ENCODE results near the gene DCST1.

DCST1 gene

GRCh38 chr1:155030243-155030795 is 3.3 kb upstream of the DCST1 start:
- DNase-seq (ENCODE audit: insufficient read length, low spot score) (no peak), FAIRE-seq (no peak)
- no peak for TF ChIP-seq POU2F2 (IDR thresholded peaks at IDR 0.05; ENCODE audit: low read depth, low read length)

- FAIRE-seq (no peak), DNase-seq (ENCODE audit: insufficient read length, low spot score) (no peak)
- TF ChIP-seq PAX5 (IDR thresholded peaks at IDR 0.05; ENCODE audit: insufficient read depth, low read length, severe bottlenecking) (no peak), POLR2AphosphoS5 (IDR thresholded peaks at IDR 0.05; ENCODE audit: low read depth, low read length) (no peak), TAF1 (IDR thresholded peaks at IDR 0.05; ENCODE audit: low read depth, low read length) (no peak), POU2F2 (IDR thresholded peaks at IDR 0.05; ENCODE audit: low read depth, low read length) (no peak), POLR2A (IDR thresholded peaks at IDR 0.05; ENCODE audit: low read depth, low read length) (no peak), SPI1 (IDR thresholded peaks at IDR 0.05; ENCODE audit: low read depth, low read length) (no peak)
These were observed 2.7 kb upstream of the DCST1 start for GRCh38 chr1:155030899-155031298.

GRCh38 chr1:155032886-155033285 is 738 bp upstream of the DCST1 start:
- FAIRE-seq (no peak), DNase-seq (ENCODE audit: insufficient read length, low spot score) (no peak)
- TF ChIP-seq TAF1 (IDR thresholded peaks at IDR 0.05; ENCODE audit: low read depth, low read length) (no peak), SPI1 (IDR thresholded peaks at IDR 0.05; ENCODE audit: low read depth, low read length) (no peak), PAX5 (IDR thresholded peaks at IDR 0.05; ENCODE audit: insufficient read depth, low read length, severe bottlenecking) (no peak), POLR2A (IDR thresholded peaks at IDR 0.05; ENCODE audit: low read depth, low read length) (no peak), POU2F2 (IDR thresholded peaks at IDR 0.05; ENCODE audit: low read depth, low read length) (no peak), POLR2AphosphoS5 (IDR thresholded peaks at IDR 0.05; ENCODE audit: low read depth, low read length) (no peak)

DNA sequence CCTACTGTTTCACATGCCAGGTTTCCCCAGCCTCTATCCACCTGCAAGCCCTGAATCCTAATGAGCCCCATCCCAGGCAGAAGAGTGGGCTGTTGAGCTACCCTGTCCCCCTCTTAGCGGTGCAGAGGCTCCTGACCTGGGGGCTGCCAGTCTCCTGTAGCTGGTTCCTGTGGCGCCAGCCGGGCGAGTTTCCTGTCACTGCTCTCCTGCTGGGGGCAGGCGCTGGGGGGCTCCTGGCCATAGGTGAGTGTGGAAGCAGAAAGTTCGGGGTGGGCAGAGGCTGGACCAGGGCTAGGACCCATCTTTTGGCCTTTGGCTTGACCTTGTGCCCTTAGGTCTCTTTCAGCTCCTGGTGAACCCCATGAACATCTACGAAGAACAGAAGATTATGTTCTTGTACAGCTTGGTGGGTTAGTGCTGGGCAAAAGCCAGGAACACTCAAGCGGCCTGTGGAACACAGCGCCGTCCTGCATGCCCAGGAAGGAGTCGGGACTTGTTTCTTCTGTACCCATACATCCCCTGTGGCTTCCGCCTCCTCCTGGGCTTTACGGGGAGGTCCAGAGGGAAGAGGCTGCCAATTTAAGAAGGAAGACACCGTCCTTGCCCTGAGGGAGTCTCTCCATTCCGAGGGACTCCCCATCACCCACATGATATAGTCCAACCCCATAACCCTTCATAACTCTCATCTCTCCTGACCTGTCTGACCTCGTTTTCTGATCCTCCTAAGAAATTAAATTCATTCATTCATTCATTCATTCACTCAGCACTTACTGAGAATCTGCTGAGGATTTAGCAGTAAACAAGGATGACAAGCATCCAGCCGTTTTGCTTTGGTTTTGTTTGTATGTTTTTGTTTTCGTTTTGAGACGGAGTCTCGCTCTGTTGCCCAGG is 939 bp downstream of the DCST1 start:
- DNase-seq (ENCODE audit: insufficient read length, low spot score) (no peak), FAIRE-seq (no peak)
- TF ChIP-seq POU2F2 (IDR thresholded peaks at IDR 0.05; ENCODE audit: low read depth, low read length) (no peak), PAX5 (IDR thresholded peaks at IDR 0.05; ENCODE audit: insufficient read depth, low read length, severe bottlenecking) (no peak), TAF1 (IDR thresholded peaks at IDR 0.05; ENCODE audit: low read depth, low read length) (no peak), SPI1 (IDR thresholded peaks at IDR 0.05; ENCODE audit: low read depth, low read length) (no peak), POLR2A (IDR thresholded peaks at IDR 0.05; ENCODE audit: low read depth, low read length) (no peak), POLR2AphosphoS5 (IDR thresholded peaks at IDR 0.05; ENCODE audit: low read depth, low read length) (no peak)

DNA sequence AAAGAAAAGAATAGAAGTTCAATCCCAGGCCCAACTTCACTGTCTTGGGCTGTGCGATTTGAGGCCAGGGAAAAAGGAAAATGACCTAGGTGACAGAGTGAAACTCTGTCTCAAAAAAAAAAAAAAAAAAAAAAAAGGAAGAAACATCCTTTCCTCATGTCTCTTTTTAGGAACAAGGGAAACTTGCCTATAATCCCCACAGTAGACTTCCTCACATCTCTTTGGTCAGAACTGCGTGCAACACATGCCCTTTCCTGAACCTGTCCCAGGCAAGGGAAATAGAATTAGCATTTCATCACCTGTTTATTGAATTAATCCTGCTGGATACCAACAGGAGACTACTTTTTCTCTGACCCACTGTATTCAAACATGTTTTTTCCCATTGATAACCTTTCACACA is 2.3 kb downstream of the DCST1 start:
- no peak for DNase-seq (ENCODE audit: insufficient read length, low spot score)
- no peak for FAIRE-seq
- TF ChIP-seq PAX5 (IDR thresholded peaks at IDR 0.05; ENCODE audit: insufficient read depth, low read length, severe bottlenecking) = no peak

DNA sequence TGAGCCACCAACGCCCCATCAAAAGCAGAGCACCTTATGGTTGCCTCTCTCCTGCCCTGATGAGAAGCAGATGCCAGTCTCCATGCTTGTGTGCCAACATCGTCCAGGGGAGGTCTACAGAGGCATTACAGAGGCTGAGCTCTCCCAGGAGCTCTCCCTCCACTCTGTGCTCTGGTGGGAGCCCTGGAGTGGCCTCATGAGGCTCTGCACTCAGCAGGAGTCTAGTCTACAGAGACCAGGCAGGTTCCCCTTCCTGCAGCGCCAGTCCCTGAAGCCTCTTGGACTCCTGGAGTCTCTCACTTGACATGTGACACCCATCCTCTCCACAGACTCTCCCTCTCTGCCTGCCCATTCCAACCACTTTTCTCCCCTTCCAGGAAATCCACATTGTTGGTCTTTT is 3.4 kb downstream of the DCST1 start:
- FAIRE-seq (no peak), DNase-seq (ENCODE audit: insufficient read length, low spot score) (no peak)
- TF ChIP-seq SPI1 (IDR thresholded peaks at IDR 0.05; ENCODE audit: low read depth, low read length) (no peak), POU2F2 (IDR thresholded peaks at IDR 0.05; ENCODE audit: low read depth, low read length) (no peak), PAX5 (IDR thresholded peaks at IDR 0.05; ENCODE audit: insufficient read depth, low read length, severe bottlenecking) (no peak), TAF1 (IDR thresholded peaks at IDR 0.05; ENCODE audit: low read depth, low read length) (no peak), POLR2A (IDR thresholded peaks at IDR 0.05; ENCODE audit: low read depth, low read length) (no peak), POLR2AphosphoS5 (IDR thresholded peaks at IDR 0.05; ENCODE audit: low read depth, low read length) (no peak)

GRCh38 chr1:155037851-155038441 is 4.3 kb downstream of the DCST1 start:
- TF ChIP-seq POLR2A (IDR thresholded peaks at IDR 0.05; ENCODE audit: low read depth, low read length) (no peak), POU2F2 (IDR thresholded peaks at IDR 0.05; ENCODE audit: low read depth, low read length) (no peak), PAX5 (IDR thresholded peaks at IDR 0.05; ENCODE audit: insufficient read depth, low read length, severe bottlenecking) (no peak), TAF1 (IDR thresholded peaks at IDR 0.05; ENCODE audit: low read depth, low read length) (no peak), POLR2AphosphoS5 (IDR thresholded peaks at IDR 0.05; ENCODE audit: low read depth, low read length) (no peak), SPI1 (IDR thresholded peaks at IDR 0.05; ENCODE audit: low read depth, low read length) (no peak)
- DNase-seq (ENCODE audit: insufficient read length, low spot score) = no peak
- FAIRE-seq = no peak

- DNase-seq (ENCODE audit: insufficient read length, low spot score) (no peak), FAIRE-seq (no peak)
- TF ChIP-seq POU2F2 (IDR thresholded peaks at IDR 0.05; ENCODE audit: low read depth, low read length) = no peak
- TF ChIP-seq TAF1 (IDR thresholded peaks at IDR 0.05; ENCODE audit: low read depth, low read length) = no peak
- no peak for TF ChIP-seq SPI1 (IDR thresholded peaks at IDR 0.05; ENCODE audit: low read depth, low read length)
- no peak for TF ChIP-seq PAX5 (IDR thresholded peaks at IDR 0.05; ENCODE audit: insufficient read depth, low read length, severe bottlenecking)
- no peak for TF ChIP-seq POLR2A (IDR thresholded peaks at IDR 0.05; ENCODE audit: low read depth, low read length)
- TF ChIP-seq POLR2AphosphoS5 (IDR thresholded peaks at IDR 0.05; ENCODE audit: low read depth, low read length) = no peak
These were observed 5.1 kb downstream of the DCST1 start for GRCh38 chr1:155038602-155039307.

DNA sequence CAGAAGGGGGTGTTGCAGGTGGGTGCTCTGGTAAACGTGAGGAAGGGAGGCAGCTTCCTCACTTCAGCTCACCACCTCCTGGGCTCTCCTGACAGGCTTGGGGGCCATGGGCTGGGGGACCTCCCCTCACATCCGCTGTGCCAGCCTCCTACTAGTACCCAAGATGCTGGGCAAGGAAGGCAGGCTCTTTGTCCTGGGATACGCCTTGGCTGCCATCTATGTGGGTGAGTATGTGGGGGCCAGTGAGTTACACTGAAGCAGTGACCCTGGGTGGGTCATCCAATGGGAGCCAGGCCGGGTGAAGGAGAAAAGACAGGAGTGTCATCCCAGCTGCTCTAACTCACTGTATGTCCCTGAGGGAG is 5.7 kb downstream of the DCST1 start:
- DNase-seq (ENCODE audit: insufficient read length, low spot score) = no peak
- TF ChIP-seq TAF1 (IDR thresholded peaks at IDR 0.05; ENCODE audit: low read depth, low read length) (no peak), POU2F2 (IDR thresholded peaks at IDR 0.05; ENCODE audit: low read depth, low read length) (no peak), PAX5 (IDR thresholded peaks at IDR 0.05; ENCODE audit: insufficient read depth, low read length, severe bottlenecking) (no peak), POLR2A (IDR thresholded peaks at IDR 0.05; ENCODE audit: low read depth, low read length) (no peak), POLR2AphosphoS5 (IDR thresholded peaks at IDR 0.05; ENCODE audit: low read depth, low read length) (no peak), SPI1 (IDR thresholded peaks at IDR 0.05; ENCODE audit: low read depth, low read length) (no peak)
- FAIRE-seq = no peak

All from GM12891 (cell line).